Measurements from ENCODE around the gene FARS2. TPM values are rescaled to one million over a fixed set of nuclear protein-coding genes. Genes with fewer than 3 reads are reported as not detected.

Gene FARS2
- total RNA-seq, 4 donors from 2014 or later, result 8.3 to 18.5 (median 13.0) TPM

DNA sequence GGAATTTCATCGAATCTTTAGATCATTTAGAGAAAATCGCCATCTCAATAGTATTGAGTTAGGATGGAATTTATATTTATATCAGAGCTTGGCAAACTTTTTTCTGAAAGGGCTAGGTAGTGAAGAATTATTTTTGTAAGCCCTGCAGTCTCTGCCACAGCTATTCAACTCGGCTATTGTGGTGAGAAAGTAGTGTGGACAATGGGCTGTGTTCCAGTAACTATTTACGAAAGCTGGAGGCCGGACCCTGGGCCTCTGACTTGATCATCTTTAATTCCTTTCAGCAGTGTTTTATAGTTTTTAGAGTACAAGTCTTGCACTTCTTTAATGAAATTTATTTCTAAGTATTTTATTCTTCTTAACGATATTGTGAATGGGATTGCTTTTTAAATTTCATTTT, 201.5 kb downstream of the FARS2 start:
- Histone ChIP-seq H3K27me3 (no peaks in the 10 kb centered on the region), H3K27ac (no peak overlapping the region), H3K36me3 (no peaks in the 10 kb centered on the region), H3K4me3 (no peak overlapping the region), H3K9me3 (no peaks in the 10 kb centered on the region), H3K4me1 (peaks cover 6 to 12% (median 6%) of the 10 kb centered on the region in 3 donors)
- intact Hi-C loops (cut with DNase I), result no loop called here
- TF ChIP-seq, protein P1, sequence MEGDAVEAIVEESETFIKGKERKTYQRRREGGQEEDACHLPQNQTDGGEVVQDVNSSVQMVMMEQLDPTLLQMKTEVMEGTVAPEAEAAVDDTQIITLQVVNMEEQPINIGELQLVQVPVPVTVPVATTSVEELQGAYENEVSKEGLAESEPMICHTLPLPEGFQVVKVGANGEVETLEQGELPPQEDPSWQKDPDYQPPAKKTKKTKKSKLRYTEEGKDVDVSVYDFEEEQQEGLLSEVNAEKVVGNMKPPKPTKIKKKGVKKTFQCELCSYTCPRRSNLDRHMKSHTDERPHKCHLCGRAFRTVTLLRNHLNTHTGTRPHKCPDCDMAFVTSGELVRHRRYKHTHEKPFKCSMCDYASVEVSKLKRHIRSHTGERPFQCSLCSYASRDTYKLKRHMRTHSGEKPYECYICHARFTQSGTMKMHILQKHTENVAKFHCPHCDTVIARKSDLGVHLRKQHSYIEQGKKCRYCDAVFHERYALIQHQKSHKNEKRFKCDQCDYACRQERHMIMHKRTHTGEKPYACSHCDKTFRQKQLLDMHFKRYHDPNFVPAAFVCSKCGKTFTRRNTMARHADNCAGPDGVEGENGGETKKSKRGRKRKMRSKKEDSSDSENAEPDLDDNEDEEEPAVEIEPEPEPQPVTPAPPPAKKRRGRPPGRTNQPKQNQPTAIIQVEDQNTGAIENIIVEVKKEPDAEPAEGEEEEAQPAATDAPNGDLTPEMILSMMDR (IDR thresholded peaks at IDR 0.05), result no peak
- no peak for TF ChIP-seq POLR2A (IDR thresholded peaks at IDR 0.05)
- DNase-seq, result no peak
- 78 to 91% methylated on average over 6 of the region's 6 CpGs for WGBS, 2 donors

DNA sequence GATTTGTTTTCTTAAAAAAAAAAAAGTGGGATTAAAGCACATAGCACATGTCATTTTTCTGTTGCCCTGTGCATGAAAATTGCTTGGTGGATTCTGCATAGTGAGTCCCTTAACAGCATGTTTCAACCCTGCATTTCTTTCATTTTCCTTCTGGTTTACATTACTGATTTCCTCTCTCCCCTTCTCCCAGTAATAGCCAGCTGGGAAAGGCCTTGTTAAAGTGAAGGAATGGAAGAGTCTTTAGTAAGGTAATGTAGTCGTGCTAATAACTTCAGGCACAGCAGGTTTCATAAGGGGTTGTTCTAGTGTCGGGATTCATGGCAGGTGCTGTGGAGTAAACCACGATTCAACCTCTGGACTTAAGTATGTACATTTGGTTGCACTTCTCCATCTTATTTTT, 202.4 kb downstream of the FARS2 start:
- 92 to 93% methylated on average over 3 of the region's 3 CpGs for WGBS, 2 donors
- TF ChIP-seq, protein P1 (IDR thresholded peaks at IDR 0.05), result no peak
- TF ChIP-seq POLR2A (IDR thresholded peaks at IDR 0.05), result no peak
- intact Hi-C loops (cut with DNase I), result no loop called here
- H3K9me3 ChIP-seq, result no peaks in the 10 kb centered on the region
- H3K27me3 ChIP-seq, result no peaks in the 10 kb centered on the region
- peaks cover under 1 to 3% (median under 1%) of the 10 kb centered on the region in 3 donors for H3K4me1 ChIP-seq
- no peak overlapping the region for H3K27ac ChIP-seq
- no peaks in the 10 kb centered on the region for H3K36me3 ChIP-seq
- H3K4me3 ChIP-seq, result no peak overlapping the region
- DNase-seq, result no peak

DNA sequence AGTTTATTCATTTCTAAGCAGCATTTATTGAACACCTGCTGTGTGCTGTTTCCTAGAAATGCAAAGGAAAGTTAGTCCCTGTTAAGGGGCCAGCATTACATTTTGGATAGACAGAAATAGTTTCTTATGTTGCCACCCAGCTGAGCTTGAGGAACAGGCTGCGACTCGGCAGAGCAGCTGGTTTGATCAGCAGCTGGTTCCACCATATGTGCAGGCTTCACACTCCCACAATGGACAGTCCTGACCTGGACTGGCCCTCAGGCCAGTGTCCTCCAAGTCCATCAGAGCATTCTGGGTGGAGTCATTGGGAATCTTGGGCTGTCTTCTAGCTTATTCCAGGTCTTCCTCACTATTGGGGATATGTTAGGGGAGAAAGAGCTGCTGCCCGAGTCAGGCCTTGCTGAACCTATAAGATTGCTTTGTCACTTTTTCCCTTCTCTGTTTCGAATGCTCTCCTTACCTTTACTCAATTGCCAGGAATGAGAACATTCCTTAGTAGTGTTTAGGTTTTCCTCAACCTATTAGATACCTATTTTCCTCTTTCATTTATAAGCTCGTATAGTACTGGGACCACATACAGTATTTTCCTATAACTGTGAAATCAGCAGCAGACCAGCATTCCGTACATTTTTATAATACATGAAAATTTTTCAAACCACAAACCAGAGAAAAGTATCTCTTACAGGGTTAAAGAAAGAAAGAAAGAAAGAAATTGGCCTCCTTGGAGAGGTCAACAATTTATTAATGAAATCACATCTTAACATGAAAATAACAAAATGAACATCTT, 203.0 kb downstream of the FARS2 start:
- H3K27ac ChIP-seq, result no peak overlapping the region

DNA sequence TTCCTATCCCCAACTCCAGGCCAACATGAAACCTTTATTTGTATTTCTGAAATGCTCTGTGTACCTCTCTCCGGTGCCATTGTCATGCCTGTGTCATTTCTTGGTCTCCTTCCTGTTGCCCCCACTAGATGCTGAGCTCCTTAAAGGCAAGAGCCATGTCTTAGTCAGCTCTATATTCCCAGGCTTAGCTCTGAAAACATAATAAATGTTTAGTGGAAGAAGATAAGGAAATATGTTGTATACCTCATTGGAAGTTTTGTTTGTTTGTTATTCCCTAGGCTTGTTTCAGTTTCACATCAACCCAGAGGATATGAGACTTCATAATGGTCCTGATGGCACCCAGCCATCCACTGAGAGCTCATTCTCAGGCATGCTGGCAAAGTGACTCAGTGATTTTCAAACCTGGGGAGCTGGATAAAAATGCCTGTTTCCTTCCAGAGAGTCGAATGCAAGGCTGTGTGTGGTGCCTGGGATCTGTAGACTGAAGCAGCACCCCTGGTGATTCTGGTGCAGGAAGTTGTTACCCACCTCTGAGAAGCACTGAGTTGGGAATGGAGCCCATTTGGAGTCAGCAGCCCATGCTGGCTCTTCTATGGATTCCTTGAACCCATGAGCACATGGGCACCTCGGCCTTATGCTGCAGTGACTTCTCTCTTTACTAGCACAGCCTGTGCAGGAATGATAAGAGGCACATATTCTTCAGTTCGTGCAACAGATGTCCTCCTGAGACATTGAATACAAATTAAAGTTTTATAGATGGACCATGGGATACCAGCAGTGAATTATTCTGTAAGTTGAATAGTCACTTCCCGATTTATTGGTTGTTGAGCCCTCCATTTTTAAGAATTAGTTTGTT, 205.2 kb downstream of the FARS2 start:
- no peaks in the 10 kb centered on the region for H3K27me3 ChIP-seq
- H3K27ac ChIP-seq, result no peak overlapping the region
- DNase-seq, result no peak
- no peaks in the 10 kb centered on the region for H3K36me3 ChIP-seq
- no peak overlapping the region for H3K4me3 ChIP-seq
- 87% methylated on average over 4 to 5 of the region's 5 CpGs for WGBS, 2 donors
- TF ChIP-seq, protein P1 (IDR thresholded peaks at IDR 0.05), result no peak
- no peak for TF ChIP-seq POLR2A (IDR thresholded peaks at IDR 0.05)
- H3K4me1 ChIP-seq, result no peaks in the 10 kb centered on the region
- no peaks in the 10 kb centered on the region for H3K9me3 ChIP-seq
- intact Hi-C loops (cut with DNase I), result no loop called here

More for the DNA sequence above, 203.0 kb downstream of the FARS2 start:
- WGBS, 2 donors, result 93 to 95% methylated on average over 4 to 6 of the region's 6 CpGs
- H3K4me1 ChIP-seq, result no peaks in the 10 kb centered on the region
- H3K27me3 ChIP-seq, result no peaks in the 10 kb centered on the region
- H3K36me3 ChIP-seq, result no peaks in the 10 kb centered on the region
- DNase-seq, result no peak
- H3K9me3 ChIP-seq, result no peaks in the 10 kb centered on the region
- no peak for TF ChIP-seq POLR2A (IDR thresholded peaks at IDR 0.05)
- TF ChIP-seq, protein P1 (IDR thresholded peaks at IDR 0.05), result no peak
- no peak overlapping the region for H3K4me3 ChIP-seq
- intact Hi-C loops (cut with DNase I), result no loop called here

DNA sequence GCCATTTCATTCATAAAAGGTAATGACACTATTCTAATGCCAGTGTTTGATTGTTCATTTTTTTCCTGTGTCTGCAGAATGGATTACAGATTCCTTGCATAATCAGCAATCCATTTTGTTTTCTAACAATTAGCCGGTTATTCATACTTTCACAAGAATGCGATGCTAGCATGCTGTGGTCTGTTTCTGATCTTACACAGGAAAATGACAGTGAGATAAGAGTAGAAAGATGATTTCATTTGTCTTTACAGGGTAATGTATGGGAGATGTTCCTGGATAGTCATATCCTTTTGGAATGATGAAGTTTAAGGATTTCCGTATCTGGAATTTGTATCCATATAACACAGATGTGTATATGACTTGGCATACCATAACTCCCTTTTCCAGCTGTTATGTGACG, 207.3 kb downstream of the FARS2 start:
- DNase-seq, result no peak
- Histone ChIP-seq H3K36me3 (no peaks in the 10 kb centered on the region), H3K27me3 (no peaks in the 10 kb centered on the region), H3K27ac (no peak overlapping the region), H3K4me3 (no peak overlapping the region), H3K9me3 (no peaks in the 10 kb centered on the region), H3K4me1 (no peaks in the 10 kb centered on the region)
- 91 to 96% methylated on average over 4 of the region's 4 CpGs for WGBS, 2 donors
- intact Hi-C loops (cut with DNase I), result no loop called here
- no peak for TF ChIP-seq POLR2A (IDR thresholded peaks at IDR 0.05)
- TF ChIP-seq, protein P1 (IDR thresholded peaks at IDR 0.05), result no peak

Data from esophagus squamous epithelium (tissue), 5 donors.